HepG2 (cell line): ENCODE measurements around the gene ASTN2.

Experiments
- ELF1 ChIP-seq: sonication (generic); formaldehyde crosslinking; IDR thresholded peaks from 2 replicates; pipeline ENCODE4 v1.4.0; 2020; ENCODE audit warnings: missing genetic modification reagents
- EP300 ChIP-seq, 3 experiments: sonication (generic) in 1 of 3; formaldehyde crosslinking in 1 of 3; IDR thresholded peaks; 2 replicates each; pipeline versions ENCODE4 v1.5.1 to v1.6.1; 2011 to 2020; ENCODE audit warnings: low read depth in 2 of 3, low read length in 2 of 3, borderline replicate concordance in 1 of 3, improper control_type of control experiment in 1 of 3, mild to moderate bottlenecking in 1 of 3, missing genetic modification reagents in 1 of 3, moderate library complexity in 1 of 3
- EZH2 ChIP-seq: conservative IDR thresholded peaks from 2 replicates; pipeline ENCODE4 v1.6.1; 2012; ENCODE audit warnings: mild to moderate bottlenecking, low read depth, low read length, moderate library complexity
- NFE2L2 ChIP-seq: fragments of 150-350 bp; IDR thresholded peaks from 2 replicates; pipeline ENCODE4 v1.6.1; 2014; ENCODE audit warnings: low read length
- SMAD1 ChIP-seq: sonication (generic); formaldehyde crosslinking; IDR thresholded peaks from 2 replicates; pipeline ENCODE4 v1.4.0; 2020; ENCODE audit warnings: missing genetic modification reagents, low read depth, mild to moderate bottlenecking, borderline replicate concordance
- SMAD9 ChIP-seq: sonication (generic); formaldehyde crosslinking; IDR thresholded peaks from 2 replicates; pipeline ENCODE4 v1.5.1; 2020; ENCODE audit warnings: mild to moderate bottlenecking, missing genetic modification reagents
- THRA ChIP-seq: sonication (generic); formaldehyde crosslinking; IDR thresholded peaks from 2 replicates; pipeline ENCODE4 v1.4.0; 2020; ENCODE audit warnings: missing genetic modification reagents, borderline replicate concordance
- ZBTB49 ChIP-seq: sonication (generic); formaldehyde crosslinking; IDR thresholded peaks from 2 replicates; pipeline ENCODE4 v1.4.0; 2020; ENCODE audit warnings: missing genetic modification reagents, borderline replicate concordance
- ZNF34 ChIP-seq: sonication (generic); formaldehyde crosslinking; IDR thresholded peaks from 2 replicates; pipeline ENCODE4 v1.4.0; 2020; ENCODE audit warnings: mild to moderate bottlenecking, missing genetic modification reagents, borderline replicate concordance
- TF ChIP-seq, protein P1 (sequence below): sonication (generic); formaldehyde crosslinking; IDR thresholded peaks from 2 replicates; pipeline ENCODE4 v1.5.0; 2020; ENCODE audit warnings: missing genetic modification reagents
- TF ChIP-seq, protein P2 (sequence below): sonication (generic); formaldehyde crosslinking; IDR thresholded peaks from 2 replicates; pipeline ENCODE4 v1.5.0; 2020; ENCODE audit warnings: mild to moderate bottlenecking, missing genetic modification reagents, moderate library complexity

DNA sequence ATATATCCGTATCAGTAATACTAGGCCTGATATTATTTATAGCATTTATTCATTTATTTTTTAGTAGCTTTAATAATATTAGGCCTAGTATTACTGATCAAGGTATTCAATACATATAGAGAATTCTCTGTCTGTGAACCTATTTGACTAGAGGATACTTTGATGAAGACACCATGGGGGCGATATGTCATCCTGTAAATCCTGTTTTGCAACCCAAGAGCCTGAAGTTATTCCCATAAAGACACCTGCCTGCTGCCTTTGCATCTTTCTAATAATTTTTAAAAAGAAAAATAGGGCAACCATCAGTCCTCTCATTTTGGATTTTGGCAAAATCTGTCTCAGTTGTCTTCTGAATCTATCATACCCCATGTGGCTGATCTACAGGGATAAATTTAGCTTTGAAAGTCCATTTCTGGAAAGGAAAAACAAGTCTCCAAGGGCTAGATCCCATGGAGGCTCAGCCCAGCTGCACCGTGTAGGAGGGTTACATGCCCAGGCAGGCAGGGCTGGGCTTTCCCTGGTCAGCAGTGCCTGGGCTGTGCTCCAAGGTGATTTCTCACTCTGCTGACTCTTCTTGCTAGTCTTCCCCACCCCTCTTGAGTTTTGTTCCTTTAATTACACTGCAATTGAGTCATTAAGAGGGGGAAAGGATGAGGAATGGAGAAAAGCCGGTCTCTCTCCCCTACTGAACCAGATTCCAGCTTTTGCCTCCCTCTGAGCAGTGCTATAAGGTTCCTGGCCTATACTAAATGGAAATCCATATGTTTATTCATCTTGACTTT is 558.8 kb downstream of the ASTN2 start:
- TF ChIP-seq, protein P1, sequence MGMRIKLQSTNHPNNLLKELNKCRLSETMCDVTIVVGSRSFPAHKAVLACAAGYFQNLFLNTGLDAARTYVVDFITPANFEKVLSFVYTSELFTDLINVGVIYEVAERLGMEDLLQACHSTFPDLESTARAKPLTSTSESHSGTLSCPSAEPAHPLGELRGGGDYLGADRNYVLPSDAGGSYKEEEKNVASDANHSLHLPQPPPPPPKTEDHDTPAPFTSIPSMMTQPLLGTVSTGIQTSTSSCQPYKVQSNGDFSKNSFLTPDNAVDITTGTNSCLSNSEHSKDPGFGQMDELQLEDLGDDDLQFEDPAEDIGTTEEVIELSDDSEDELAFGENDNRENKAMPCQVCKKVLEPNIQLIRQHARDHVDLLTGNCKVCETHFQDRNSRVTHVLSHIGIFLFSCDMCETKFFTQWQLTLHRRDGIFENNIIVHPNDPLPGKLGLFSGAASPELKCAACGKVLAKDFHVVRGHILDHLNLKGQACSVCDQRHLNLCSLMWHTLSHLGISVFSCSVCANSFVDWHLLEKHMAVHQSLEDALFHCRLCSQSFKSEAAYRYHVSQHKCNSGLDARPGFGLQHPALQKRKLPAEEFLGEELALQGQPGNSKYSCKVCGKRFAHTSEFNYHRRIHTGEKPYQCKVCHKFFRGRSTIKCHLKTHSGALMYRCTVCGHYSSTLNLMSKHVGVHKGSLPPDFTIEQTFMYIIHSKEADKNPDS, result no peak
- no peak for TF ChIP-seq ZBTB49
- no peak for TF ChIP-seq SMAD1
- TF ChIP-seq, protein P2, sequence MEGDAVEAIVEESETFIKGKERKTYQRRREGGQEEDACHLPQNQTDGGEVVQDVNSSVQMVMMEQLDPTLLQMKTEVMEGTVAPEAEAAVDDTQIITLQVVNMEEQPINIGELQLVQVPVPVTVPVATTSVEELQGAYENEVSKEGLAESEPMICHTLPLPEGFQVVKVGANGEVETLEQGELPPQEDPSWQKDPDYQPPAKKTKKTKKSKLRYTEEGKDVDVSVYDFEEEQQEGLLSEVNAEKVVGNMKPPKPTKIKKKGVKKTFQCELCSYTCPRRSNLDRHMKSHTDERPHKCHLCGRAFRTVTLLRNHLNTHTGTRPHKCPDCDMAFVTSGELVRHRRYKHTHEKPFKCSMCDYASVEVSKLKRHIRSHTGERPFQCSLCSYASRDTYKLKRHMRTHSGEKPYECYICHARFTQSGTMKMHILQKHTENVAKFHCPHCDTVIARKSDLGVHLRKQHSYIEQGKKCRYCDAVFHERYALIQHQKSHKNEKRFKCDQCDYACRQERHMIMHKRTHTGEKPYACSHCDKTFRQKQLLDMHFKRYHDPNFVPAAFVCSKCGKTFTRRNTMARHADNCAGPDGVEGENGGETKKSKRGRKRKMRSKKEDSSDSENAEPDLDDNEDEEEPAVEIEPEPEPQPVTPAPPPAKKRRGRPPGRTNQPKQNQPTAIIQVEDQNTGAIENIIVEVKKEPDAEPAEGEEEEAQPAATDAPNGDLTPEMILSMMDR, result no peak
- TF ChIP-seq NFE2L2, result no peak
- no peak for TF ChIP-seq THRA (CRISPR knock-in tag)
- TF ChIP-seq ZNF34 (CRISPR knock-in tag), result no peak
- TF ChIP-seq SMAD9 (CRISPR knock-in tag), result no peak
- TF ChIP-seq EP300 (IDR thresholded peaks at IDR 0.05; ENCODE audit: low read depth in 2 of 2, low read length in 2 of 2), result no peak
- no peak for TF ChIP-seq EP300 (CRISPR knock-in tag; IDR thresholded peaks at IDR 0.05; ENCODE audit: borderline replicate concordance)
- TF ChIP-seq EZH2, result no peak
- TF ChIP-seq ELF1 (CRISPR knock-in tag), result no peak
